ENCODE data around the gene DDC. TPM values are rescaled to one million over a fixed set of nuclear protein-coding genes. Genes with fewer than 3 reads are reported as not detected.

The DDC gene, protein sequence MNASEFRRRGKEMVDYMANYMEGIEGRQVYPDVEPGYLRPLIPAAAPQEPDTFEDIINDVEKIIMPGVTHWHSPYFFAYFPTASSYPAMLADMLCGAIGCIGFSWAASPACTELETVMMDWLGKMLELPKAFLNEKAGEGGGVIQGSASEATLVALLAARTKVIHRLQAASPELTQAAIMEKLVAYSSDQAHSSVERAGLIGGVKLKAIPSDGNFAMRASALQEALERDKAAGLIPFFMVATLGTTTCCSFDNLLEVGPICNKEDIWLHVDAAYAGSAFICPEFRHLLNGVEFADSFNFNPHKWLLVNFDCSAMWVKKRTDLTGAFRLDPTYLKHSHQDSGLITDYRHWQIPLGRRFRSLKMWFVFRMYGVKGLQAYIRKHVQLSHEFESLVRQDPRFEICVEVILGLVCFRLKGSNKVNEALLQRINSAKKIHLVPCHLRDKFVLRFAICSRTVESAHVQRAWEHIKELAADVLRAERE
- not detected in 3 replicates for total RNA-seq

DNA sequence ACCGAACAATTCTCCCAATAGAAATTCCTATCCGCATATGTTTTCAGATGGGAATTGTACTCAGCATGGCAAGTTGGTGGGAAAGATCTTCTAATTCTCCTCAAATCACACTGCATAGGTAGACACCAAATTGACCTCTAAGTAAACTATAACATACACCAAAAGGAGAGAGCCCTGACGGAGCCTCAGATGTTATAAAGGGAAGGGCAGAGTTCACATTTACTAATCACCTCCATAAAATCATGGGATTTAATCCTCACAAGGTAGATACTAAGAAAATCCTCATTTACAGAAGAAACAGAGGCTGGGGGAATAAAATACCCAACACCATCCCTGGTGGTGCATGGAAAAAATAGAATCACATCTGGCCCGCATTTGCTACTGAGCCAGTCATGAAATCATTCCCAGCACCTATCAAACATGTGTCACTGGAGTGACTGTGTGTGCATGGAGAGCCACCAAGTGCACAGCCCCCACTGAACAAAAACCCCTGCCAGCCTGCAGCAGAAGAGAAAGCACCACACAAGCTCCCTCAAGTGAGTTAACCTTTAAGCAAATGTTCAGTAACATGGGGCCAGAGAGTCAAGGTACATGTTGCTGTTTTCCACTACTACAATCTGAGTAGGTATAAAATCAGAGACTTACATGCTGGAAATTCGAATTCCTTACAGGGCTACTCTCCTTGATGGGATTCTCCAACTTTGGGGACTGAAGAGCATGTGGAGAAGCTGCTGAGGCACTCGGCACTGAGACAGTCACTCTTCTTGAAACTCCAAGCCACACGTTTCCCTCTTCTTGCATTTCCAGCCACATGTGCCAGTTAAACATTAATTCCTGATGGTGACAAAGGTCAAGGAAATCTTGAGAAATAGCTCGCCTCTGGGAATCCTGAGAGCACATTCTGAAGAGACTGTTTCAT, at the start of gene DDC:
TSS of gene DDC (minus strand) at position 766 of the 919 bp plus-strand sequence. CDS start 21,320 bp downstream, outside the sequence.
- Mint-ChIP-seq H3K9me3 (peaks cover 7% of the 10 kb centered on the region), H3K4me1 (no peaks in the 10 kb centered on the region), H3K27me3 (ENCODE audit: low read depth) (peaks cover 27% of the 10 kb centered on the region), H3K4me3 (no peak within 1 kb of the TSS), H3K36me3 (no peaks in the 10 kb centered on the region), H3K27ac (no peak within 1 kb of the TSS)
- no peak for DNase-seq (ENCODE audit: low spot score in 2 of 2, unreplicated experiment in 2 of 2)
- TF ChIP-seq, protein P1, sequence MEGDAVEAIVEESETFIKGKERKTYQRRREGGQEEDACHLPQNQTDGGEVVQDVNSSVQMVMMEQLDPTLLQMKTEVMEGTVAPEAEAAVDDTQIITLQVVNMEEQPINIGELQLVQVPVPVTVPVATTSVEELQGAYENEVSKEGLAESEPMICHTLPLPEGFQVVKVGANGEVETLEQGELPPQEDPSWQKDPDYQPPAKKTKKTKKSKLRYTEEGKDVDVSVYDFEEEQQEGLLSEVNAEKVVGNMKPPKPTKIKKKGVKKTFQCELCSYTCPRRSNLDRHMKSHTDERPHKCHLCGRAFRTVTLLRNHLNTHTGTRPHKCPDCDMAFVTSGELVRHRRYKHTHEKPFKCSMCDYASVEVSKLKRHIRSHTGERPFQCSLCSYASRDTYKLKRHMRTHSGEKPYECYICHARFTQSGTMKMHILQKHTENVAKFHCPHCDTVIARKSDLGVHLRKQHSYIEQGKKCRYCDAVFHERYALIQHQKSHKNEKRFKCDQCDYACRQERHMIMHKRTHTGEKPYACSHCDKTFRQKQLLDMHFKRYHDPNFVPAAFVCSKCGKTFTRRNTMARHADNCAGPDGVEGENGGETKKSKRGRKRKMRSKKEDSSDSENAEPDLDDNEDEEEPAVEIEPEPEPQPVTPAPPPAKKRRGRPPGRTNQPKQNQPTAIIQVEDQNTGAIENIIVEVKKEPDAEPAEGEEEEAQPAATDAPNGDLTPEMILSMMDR (IDR thresholded peaks at IDR 0.05; ENCODE audit: unreplicated experiment): no peak

DNA sequence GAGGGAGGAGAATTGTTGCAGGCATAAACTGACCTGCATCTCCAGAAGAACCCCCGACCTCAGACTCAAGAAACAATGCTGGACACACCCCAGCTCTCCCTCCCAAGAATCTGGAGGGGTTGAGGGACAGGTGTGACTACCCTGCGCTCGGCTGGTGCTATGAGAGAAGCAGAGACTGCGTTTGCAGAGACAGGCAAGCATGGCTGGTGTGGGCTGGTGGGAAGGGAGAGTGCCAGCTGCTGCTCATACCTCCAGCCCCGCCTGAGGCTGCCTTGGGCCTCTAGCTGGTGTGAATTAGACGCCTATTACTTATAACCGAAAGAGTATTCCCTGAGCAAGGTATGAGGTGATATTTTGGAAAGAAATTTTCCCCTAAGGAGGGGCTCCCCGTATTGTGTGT, 48.3 kb upstream of the DDC start:
- TF ChIP-seq, protein P1 (IDR thresholded peaks at IDR 0.05; ENCODE audit: unreplicated experiment): no peak
- H3K9me3 Mint-ChIP-seq: no peaks in the 10 kb centered on the region
- DNase-seq (ENCODE audit: low spot score in 2 of 2, unreplicated experiment in 2 of 2): no peak
- no peaks in the 10 kb centered on the region for H3K27me3 Mint-ChIP-seq (ENCODE audit: low read depth)
- H3K4me1 Mint-ChIP-seq: peaks cover 8% of the 10 kb centered on the region
- H3K27ac Mint-ChIP-seq: no peak overlapping the region
- peaks cover 12% of the 10 kb centered on the region for H3K36me3 Mint-ChIP-seq
- H3K4me3 Mint-ChIP-seq: no peak overlapping the region

DNA sequence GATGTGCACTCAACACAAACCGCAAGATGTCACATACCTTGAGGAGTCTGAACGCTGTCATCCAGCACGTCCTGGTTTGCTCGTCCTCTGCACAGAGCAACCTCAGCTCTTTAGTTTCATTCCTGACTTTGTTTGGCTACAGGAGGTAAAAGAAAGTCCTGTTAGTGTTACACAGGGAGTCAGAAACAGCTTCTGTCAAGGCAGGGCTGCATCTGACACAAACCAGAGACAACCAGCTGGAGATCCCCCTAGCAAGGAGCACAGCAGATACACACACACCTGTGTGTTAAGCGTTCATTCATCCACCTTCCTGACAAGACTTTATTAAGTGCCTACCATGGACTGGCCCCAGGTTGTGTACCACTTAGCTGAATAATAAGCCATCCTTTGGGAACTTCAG, 47.5 kb upstream of the DDC start:
- H3K9me3 Mint-ChIP-seq: no peaks in the 10 kb centered on the region

DNA sequence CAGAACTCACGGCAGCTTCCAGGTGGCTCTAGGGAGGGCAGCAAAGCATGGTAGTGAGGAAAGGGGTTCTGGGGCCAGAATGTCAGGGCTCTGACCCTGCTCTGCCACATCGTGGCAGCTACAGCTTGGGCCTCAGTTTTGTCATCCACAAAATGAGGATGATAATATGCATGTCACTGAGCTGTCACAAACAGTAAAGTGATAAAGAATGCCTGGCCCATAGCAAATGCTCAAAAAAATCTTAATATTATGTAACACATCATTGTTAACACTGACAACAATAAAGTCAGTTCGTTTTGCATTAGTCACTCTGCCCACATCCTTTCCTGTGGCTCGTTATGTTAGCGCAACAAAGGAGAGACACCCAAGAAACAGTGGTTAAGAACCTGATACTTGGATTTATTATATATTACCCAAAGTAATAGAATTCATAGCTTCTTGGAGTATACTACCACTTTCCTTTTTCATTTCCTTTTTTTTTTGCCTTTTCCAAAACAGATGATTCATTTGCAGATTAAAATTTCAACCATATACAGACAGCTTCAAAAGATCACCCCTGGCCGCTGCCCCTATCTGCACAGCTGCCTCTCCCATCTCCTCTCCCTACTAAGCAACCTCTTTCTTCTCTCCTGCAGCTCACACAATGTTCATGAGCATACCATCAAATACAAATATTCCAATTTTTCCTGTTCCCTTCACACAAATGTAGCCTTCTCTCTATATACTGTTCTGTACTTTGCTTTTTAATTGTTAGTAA, 45.5 kb upstream of the DDC start:
- Mint-ChIP-seq H3K4me3 (no peak overlapping the region), H3K27me3 (ENCODE audit: low read depth) (no peaks in the 10 kb centered on the region), H3K9me3 (no peaks in the 10 kb centered on the region), H3K36me3 (peaks cover 24% of the 10 kb centered on the region), H3K27ac (no peak overlapping the region), H3K4me1 (no peaks in the 10 kb centered on the region)
- DNase-seq (ENCODE audit: low spot score in 2 of 2, unreplicated experiment in 2 of 2): no peak
- TF ChIP-seq, protein P1 (IDR thresholded peaks at IDR 0.05; ENCODE audit: unreplicated experiment): no peak

More for the DNA sequence above, 47.5 kb upstream of the DDC start:
- no peak for DNase-seq (ENCODE audit: low spot score in 2 of 2, unreplicated experiment in 2 of 2)
- H3K27ac Mint-ChIP-seq: no peak overlapping the region
- no peaks in the 10 kb centered on the region for H3K4me1 Mint-ChIP-seq
- TF ChIP-seq, protein P1 (IDR thresholded peaks at IDR 0.05; ENCODE audit: unreplicated experiment): no peak
- no peak overlapping the region for H3K4me3 Mint-ChIP-seq
- no peaks in the 10 kb centered on the region for H3K27me3 Mint-ChIP-seq (ENCODE audit: low read depth)
- H3K36me3 Mint-ChIP-seq: peaks cover 18% of the 10 kb centered on the region
